Left lung (tissue), 10 donors: ENCODE data around the gene PRG2. TPM values are rescaled to one million over a fixed set of nuclear protein-coding genes. Genes with fewer than 3 reads are reported as not detected.

Experiments
- ATAC-seq: fragments of 200-7000 bp; cut with Tn5 transposase; one replicate; pipeline ENCODE4 v1.9.1; 2020; ENCODE audit warnings: moderate library complexity
- DNase-seq, 4 donors: peaks; one replicate each; pipeline ENCODE4 v3.0.0-alpha.2; 2013 to 2020
- H3K27ac ChIP-seq, 2 donors: fragments of 200-600 bp; sonication (generic) in 1 of 2; one replicate each; pipeline versions ENCODE4 v1.5.0 to v1.8.0; 2020 to 2021
- H3K27me3 ChIP-seq, 2 donors: fragments of 200-600 bp; sonication (generic) in 1 of 2; one replicate each; pipeline versions ENCODE4 v1.5.0 to v1.8.0; 2020 to 2021
- H3K36me3 ChIP-seq, 2 donors: fragments of 200-600 bp; sonication (generic) in 1 of 2; one replicate each; pipeline versions ENCODE4 v1.5.0 to v1.8.0; 2020 to 2021
- H3K4me1 ChIP-seq, 2 donors: fragments of 200-600 bp; one replicate each; pipeline ENCODE4 v1.8.0; 2021
- H3K4me3 ChIP-seq, 2 donors: fragments of 200-600 bp; sonication (generic) in 1 of 2; one replicate each; pipeline versions ENCODE4 v1.5.0 to v1.8.0; 2020 to 2021; ENCODE audit warnings: mild to moderate bottlenecking in 1 of 2
- H3K9me3 ChIP-seq, 2 donors: fragments of 200-600 bp; sonication (generic) in 1 of 2; one replicate each; pipeline versions ENCODE4 v1.5.0 to v1.8.0; 2020 to 2021
- intact Hi-C, 2 donors: fragments of 100-400 bp; cut with DNase I; formaldehyde crosslinking; loops; one replicate each; pipeline versions ENCODE4 v1.11.2 to v1.14.2; 2022
- polyA plus RNA-seq, 6 donors: library from polyadenylated mRNA; unstranded; fragments of 120-200 nt; gene quantifications; one replicate each; pipeline ENCODE4 v1.2.1, GENCODE V29; 2013; ENCODE audit not compliant: insufficient read length in 6 of 6
- total RNA-seq, 2 donors: library from RNA; stranded (reverse); fragmentation: NEBNext Ultra II Directional; extraction: Animal tissue kit (Norgen Biotek cat#: 25700); gene quantifications; one replicate each; pipeline ENCODE4 v1.2.1, GENCODE V29; 2021
- TF ChIP-seq, protein P1 (sequence below), 2 donors: fragments of 200-600 bp; sonication (generic) in 1 of 2; IDR thresholded peaks; one replicate each; pipeline versions ENCODE4 v1.5.0 to v1.8.0; 2021; ENCODE audit warnings: antibody characterized with exemption in 2 of 2
- donor health status: DM: no; HTN: yes; CAD: no.
- donor health status: DM: no; HTN: no; CAD: no.

The PRG2 gene
- total and polyA plus RNA-seq, 8 donors = 0.34 to 1.7 (median 1.3) TPM; not detected in 1

GRCh38 chr11:57425565-57426438, 35.4 kb upstream of the PRG2 start:
- Histone ChIP-seq H3K36me3 (peaks cover 0 to 41% of the 10 kb centered on the region in 2 donors), H3K27ac (peak overlapping the region; percentile 96), H3K9me3 (no peaks in the 10 kb centered on the region), H3K4me3 (peak overlapping the region; percentile 40 to 66), H3K27me3 (no peaks in the 10 kb centered on the region), H3K4me1 (peaks cover 31 to 70% of the 10 kb centered on the region in 2 donors)
- TF ChIP-seq, protein P1, sequence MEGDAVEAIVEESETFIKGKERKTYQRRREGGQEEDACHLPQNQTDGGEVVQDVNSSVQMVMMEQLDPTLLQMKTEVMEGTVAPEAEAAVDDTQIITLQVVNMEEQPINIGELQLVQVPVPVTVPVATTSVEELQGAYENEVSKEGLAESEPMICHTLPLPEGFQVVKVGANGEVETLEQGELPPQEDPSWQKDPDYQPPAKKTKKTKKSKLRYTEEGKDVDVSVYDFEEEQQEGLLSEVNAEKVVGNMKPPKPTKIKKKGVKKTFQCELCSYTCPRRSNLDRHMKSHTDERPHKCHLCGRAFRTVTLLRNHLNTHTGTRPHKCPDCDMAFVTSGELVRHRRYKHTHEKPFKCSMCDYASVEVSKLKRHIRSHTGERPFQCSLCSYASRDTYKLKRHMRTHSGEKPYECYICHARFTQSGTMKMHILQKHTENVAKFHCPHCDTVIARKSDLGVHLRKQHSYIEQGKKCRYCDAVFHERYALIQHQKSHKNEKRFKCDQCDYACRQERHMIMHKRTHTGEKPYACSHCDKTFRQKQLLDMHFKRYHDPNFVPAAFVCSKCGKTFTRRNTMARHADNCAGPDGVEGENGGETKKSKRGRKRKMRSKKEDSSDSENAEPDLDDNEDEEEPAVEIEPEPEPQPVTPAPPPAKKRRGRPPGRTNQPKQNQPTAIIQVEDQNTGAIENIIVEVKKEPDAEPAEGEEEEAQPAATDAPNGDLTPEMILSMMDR (IDR thresholded peaks at IDR 0.05) = no peak
- intact Hi-C loops = no loop called here
- peak in 2 of 4 donors; percentile 84 to 85 for DNase-seq
- peak; percentile 47 for ATAC-seq

DNA sequence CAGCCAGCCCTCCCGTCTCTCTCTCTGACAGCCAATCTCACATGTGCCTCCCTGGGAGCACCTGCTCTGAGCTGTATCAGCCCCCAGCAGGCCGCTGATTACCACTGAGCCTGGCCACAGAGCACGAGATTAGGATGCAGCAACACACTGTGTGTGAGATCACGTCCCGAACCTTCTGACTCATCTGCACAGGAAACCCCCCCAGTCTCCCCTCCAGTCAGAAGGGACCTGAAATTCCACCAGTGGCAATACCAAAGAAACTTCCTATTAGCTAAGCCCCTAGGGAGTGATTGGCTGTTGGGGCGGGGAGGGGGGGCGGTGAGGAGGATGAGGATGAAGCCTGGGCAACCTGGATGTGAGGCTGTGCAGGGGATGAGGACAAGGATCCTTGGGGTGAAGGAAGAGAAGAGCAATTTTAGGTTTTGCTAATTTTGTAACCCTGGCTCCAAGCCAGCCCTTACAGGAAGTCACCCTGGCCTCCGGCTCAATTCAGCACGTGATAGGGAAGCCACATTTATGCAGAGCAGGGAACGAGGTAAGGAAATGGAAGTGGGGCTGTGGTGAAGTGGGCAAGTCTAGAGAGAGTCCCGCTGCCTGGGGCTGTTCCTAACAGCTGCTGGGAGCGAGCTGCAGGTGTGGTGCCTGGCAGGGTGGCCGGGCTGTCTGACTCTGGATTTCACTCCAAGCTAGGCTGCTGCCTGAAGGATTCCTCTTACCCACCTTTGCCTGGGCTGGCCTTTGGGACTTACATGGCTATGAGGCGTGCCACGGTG, 34.5 kb upstream of the PRG2 start:
- Histone ChIP-seq H3K9me3 (no peaks in the 10 kb centered on the region), H3K27me3 (no peaks in the 10 kb centered on the region), H3K36me3 (peaks cover 0 to 49% of the 10 kb centered on the region in 2 donors), H3K4me1 (peaks cover 31 to 70% of the 10 kb centered on the region in 2 donors), H3K27ac (peak overlapping the region; percentile 96), H3K4me3 (peak overlapping the region; percentile 12 to 66)
- intact Hi-C loops = no loop called here
- DNase-seq (peak in 3 of 4 donors; percentile 37 to 87 (median 84)), ATAC-seq (peak; percentile 53)
- TF ChIP-seq, protein P1 (IDR thresholded peaks at IDR 0.05) = no peak

- H3K36me3 ChIP-seq = peaks cover 0 to 57% of the 10 kb centered on the region in 2 donors
- peaks cover 31 to 75% of the 10 kb centered on the region in 2 donors for H3K4me1 ChIP-seq
- intact Hi-C loops = no loop called here
- peak overlapping the region; percentile 96 for H3K27ac ChIP-seq
- ATAC-seq (no peak), DNase-seq (no peak)
- TF ChIP-seq, protein P1 (IDR thresholded peaks at IDR 0.05) = no peak
- peak overlapping the region in 1 of 2 donors; percentile 66 for H3K4me3 ChIP-seq
- no peaks in the 10 kb centered on the region for H3K27me3 ChIP-seq
- H3K9me3 ChIP-seq = no peaks in the 10 kb centered on the region
Measured at GRCh38 chr11:57424137-57424791, 33.8 kb upstream of the PRG2 start.

- ATAC-seq (no peak), DNase-seq (no peak)
- Histone ChIP-seq H3K4me3 (no peak overlapping the region), H3K27me3 (no peaks in the 10 kb centered on the region), H3K27ac (no peak overlapping the region), H3K4me1 (peaks cover 25 to 69% of the 10 kb centered on the region in 2 donors), H3K36me3 (peaks cover 0 to 73% of the 10 kb centered on the region in 2 donors), H3K9me3 (no peaks in the 10 kb centered on the region)
- intact Hi-C loops = no loop called here
- TF ChIP-seq, protein P1 (IDR thresholded peaks at IDR 0.05) = no peak
Measured at GRCh38 chr11:57422669-57423068, 32.2 kb upstream of the PRG2 start.
